Measurements from ENCODE around the gene TMPRSS7.
A peak's percentile ranks its signal among the peaks of the same experiment; 100 is the strongest.
"Not testable (repeated sequence)": the region's sequence is repeated elsewhere in the genome, so short reads cannot be mapped to it uniquely, and the experiment has no call there.

TMPRSS7 gene

DNA sequence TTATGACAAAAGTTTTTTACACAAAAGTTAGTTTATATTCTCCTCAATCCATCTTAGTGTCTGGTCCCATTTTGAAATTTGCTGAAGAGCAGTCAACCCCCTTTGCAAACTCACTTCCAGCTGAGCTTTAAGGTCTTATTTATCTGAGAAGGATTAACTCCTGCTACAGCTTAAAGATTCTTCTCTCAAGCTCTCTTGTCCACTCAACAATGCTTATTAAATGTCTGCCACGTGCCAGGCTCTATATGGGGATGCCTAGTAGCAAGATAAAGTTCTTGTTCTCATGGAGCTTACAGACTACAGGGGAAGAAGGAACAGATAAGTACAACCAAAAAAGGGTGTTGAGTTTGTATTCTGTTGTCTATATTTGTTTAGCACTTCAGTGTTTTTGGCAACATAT lies 18.7 kb downstream of the TMPRSS7 start:
- DNase-seq (ENCODE audit: low read depth), result no peak
- no peak overlapping the region for H3K4me3 ChIP-seq (ENCODE audit: control insufficient read depth, low read depth, low read length)
- TF ChIP-seq, protein P1, sequence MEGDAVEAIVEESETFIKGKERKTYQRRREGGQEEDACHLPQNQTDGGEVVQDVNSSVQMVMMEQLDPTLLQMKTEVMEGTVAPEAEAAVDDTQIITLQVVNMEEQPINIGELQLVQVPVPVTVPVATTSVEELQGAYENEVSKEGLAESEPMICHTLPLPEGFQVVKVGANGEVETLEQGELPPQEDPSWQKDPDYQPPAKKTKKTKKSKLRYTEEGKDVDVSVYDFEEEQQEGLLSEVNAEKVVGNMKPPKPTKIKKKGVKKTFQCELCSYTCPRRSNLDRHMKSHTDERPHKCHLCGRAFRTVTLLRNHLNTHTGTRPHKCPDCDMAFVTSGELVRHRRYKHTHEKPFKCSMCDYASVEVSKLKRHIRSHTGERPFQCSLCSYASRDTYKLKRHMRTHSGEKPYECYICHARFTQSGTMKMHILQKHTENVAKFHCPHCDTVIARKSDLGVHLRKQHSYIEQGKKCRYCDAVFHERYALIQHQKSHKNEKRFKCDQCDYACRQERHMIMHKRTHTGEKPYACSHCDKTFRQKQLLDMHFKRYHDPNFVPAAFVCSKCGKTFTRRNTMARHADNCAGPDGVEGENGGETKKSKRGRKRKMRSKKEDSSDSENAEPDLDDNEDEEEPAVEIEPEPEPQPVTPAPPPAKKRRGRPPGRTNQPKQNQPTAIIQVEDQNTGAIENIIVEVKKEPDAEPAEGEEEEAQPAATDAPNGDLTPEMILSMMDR (conservative IDR thresholded peaks at IDR 0.05; ENCODE audit: control insufficient read depth, insufficient read depth, low read depth, low read length), result no peak

DNA sequence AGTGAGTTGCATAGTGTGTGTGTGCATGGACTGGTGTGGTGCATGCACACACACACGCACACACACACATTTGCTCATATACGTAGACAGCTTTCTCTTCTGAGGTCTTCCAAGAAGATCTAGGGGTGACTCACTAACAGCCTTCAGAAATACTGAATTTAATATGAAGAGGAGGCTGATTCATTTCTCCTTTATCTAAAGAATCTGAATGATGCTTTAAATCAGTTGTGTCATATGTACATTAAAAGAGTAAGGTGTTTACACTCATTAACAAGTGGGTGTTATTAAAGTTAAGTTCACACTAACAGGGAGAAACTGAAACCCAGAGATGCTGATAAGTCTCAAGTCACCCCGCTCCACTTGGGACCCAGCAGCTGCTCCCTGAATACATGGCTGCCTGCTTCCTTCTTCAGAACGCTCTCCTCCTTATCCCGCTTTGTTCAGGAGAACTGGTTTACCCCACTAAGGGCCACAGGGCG lies 22.0 kb downstream of the TMPRSS7 start:
- TF ChIP-seq, protein P1 (conservative IDR thresholded peaks at IDR 0.05; ENCODE audit: control insufficient read depth, insufficient read depth, low read depth, low read length), result no peak
- H3K4me3 ChIP-seq (ENCODE audit: control insufficient read depth, low read depth, low read length), result no peak overlapping the region
- peak; percentile 73 for DNase-seq (ENCODE audit: low read depth)

DNA sequence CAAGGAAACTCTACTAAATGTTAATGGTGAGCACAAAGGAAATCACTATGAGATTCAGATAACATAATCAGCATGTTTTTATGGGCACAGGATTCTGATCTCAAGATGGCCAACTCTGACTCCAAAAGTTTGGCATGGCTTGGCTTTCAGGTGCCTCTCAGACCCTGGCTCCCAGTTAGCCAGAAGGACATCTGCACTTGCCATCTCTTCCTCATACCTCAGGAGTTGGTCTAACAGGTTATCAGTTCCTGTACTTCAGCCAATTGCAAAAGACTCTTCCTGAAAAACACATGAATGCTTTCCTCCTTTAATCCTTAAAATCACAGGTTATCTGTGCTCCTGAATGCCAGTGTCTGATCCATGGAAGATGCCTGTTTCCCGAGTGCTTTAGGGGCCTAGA lies 25.0 kb downstream of the TMPRSS7 start:
- TF ChIP-seq, protein P1 (conservative IDR thresholded peaks at IDR 0.05; ENCODE audit: control insufficient read depth, insufficient read depth, low read depth, low read length), result no peak
- H3K4me3 ChIP-seq (ENCODE audit: control insufficient read depth, low read depth, low read length), result no peak overlapping the region
- DNase-seq (ENCODE audit: low read depth), result no peak

DNA sequence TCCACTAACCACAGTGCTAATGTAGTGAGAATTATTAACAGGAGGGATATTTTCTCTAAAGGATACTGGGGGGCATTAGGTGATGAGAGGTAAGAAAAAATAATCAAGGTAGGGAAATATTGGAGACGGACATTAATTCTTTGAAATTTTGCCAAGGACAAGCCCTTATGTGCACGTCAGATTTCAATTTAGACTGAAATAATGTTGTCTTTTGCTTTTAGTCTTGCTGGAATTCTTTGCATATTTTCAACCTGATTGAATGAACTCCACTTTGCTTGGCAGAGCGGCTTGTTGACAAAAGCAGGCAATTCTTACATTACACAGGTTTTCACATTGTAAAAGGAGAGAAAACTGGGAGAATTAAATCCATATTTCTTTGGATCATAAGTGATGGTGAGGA lies 26.6 kb downstream of the TMPRSS7 start:
- DNase-seq (ENCODE audit: low read depth), result peak; percentile 4
- no peak overlapping the region for H3K4me3 ChIP-seq (ENCODE audit: control insufficient read depth, low read depth, low read length)
- TF ChIP-seq, protein P1 (conservative IDR thresholded peaks at IDR 0.05; ENCODE audit: control insufficient read depth, insufficient read depth, low read depth, low read length), result no peak

DNA sequence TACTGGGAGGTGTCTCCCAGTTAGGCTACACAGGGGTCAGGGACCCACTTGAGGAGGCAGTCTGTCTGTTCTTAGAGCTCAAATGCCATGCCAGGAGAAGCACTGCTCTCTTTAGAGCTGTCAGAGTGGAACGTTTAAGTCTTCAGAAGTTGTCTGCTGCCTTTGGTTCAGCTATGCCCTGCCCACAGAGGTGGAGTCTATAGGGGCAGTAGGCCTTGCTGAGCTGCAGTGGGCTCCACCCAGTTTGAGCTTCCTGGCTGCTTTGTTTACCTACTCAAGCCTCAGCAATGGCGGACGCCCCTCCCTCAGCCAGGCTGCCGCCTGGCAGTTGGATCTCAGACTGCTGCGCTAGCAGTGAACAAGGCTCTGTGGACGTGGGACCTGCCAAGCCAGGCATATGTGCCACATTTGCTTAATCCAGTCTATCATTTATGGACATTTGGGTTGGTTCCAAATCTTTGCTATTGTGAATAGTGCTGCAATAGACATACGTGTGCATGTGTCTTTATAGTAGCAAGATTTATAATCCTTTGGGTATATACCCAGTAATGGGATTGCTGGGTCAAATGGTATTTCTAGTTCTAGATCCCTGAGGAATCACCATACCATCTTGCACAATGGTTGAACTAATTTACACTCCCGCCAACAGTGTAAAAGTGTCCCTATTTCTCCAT lies 38.0 kb downstream of the TMPRSS7 start:
- H3K4me3 ChIP-seq (ENCODE audit: control insufficient read depth, low read depth, low read length), result not testable (repeated sequence)

DNA sequence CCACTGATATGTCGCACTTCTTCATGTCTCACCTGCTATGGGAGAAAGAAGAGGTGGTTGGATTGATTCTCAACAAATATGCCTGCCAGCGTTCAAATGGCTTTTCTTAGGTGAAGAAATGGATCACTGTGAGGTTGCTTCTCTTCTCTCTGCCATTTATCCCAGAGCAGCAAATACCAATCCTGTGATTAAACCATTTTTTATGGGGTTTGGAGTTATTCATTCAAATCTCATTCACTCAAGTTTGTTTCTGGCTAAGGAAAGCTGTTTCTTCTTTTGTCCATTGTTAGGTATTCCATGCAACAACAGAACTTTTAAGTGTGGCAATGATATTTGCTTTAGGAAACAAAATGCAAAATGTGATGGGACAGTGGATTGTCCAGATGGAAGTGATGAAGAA lies 39.5 kb downstream of the TMPRSS7 start:
- no peak overlapping the region for H3K4me3 ChIP-seq (ENCODE audit: control insufficient read depth, low read depth, low read length)
- TF ChIP-seq, protein P1 (conservative IDR thresholded peaks at IDR 0.05; ENCODE audit: control insufficient read depth, insufficient read depth, low read depth, low read length), result no peak
- peak; percentile 28 for DNase-seq (ENCODE audit: low read depth)

More for the DNA sequence above, 38.0 kb downstream of the TMPRSS7 start:
- DNase-seq (ENCODE audit: low read depth), result not testable (repeated sequence)

DNA sequence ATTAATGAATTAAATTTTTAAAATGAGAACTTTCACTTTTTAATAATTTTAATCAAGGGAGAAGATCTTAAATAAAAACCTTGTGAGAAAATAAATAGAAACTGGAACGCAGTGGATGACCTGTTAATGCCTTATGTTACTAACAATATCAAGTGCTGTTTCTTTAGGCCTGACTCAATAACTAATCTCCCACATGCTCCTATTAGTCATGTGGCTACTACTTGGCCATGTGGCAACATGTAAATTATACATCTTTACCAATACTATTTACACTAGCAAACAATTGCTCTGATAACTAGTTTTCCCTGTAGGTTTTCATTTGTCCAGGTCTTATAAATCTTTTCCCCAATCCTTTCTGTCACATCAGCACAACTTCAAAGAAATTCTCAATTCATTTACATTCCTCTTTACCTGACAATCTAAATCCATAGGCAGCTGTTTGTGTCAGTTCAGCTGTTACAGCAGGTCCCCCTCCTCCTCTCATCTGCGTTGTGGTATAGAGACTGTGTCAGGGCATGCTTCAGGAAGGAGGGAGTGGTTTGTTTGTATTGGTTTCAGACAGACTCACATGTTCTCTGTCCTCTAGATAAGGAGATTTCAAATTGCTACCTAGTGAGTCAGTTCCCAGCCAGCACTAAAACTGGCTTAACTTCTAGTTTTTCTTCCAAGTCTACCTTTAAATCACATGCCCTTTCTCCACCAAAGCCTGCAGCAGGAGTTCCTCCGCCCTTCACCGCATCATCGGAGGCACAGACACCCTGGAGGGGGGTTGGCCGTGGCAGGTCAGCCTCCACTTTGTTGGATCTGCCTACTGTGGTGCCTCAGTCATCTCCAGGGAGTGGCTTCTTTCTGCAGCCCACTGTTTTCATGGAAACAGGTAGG lies 40.3 kb downstream of the TMPRSS7 start:
- TF ChIP-seq, protein P1 (conservative IDR thresholded peaks at IDR 0.05; ENCODE audit: control insufficient read depth, insufficient read depth, low read depth, low read length), result no peak
- DNase-seq (ENCODE audit: low read depth), result peak; percentile 87
- H3K4me3 ChIP-seq (ENCODE audit: control insufficient read depth, low read depth, low read length), result no peak overlapping the region
